Ishikawa (cell line): ENCODE measurements around the gene DCAF5.

Experiments
- CEBPB ChIP-seq: IDR thresholded peaks from 2 replicates; pipeline ENCODE4 v1.6.1; 2012
- EP300 ChIP-seq: IDR thresholded peaks from 2 replicates; pipeline ENCODE4 v1.6.1; 2012; ENCODE audit warnings: borderline replicate concordance
- FOXM1 ChIP-seq: IDR thresholded peaks from 2 replicates; pipeline ENCODE4 v1.6.1; 2012; ENCODE audit warnings: low read depth, borderline replicate concordance
- MAX ChIP-seq: IDR thresholded peaks from 2 replicates; pipeline ENCODE4 v1.6.1; 2012
- NFIC ChIP-seq: IDR thresholded peaks from 2 replicates; pipeline ENCODE4 v1.6.1; 2012
- RAD21 ChIP-seq: IDR thresholded peaks from 2 replicates; pipeline ENCODE4 v1.6.1; 2012; ENCODE audit warnings: low read depth
- TAF1 ChIP-seq: IDR thresholded peaks from 2 replicates; pipeline ENCODE4 v1.6.1; 2012; ENCODE audit warnings: low read depth, mild to moderate bottlenecking
- USF1 ChIP-seq: IDR thresholded peaks from 2 replicates; pipeline ENCODE4 v1.6.1; 2012
- YY1 ChIP-seq: IDR thresholded peaks from 2 replicates; pipeline ENCODE4 v1.6.1; 2012; ENCODE audit warnings: low read depth
- ZBTB7A ChIP-seq: IDR thresholded peaks from 2 replicates; pipeline ENCODE4 v1.6.1; 2012; ENCODE audit warnings: low read depth

- TF ChIP-seq YY1 (no peak), RAD21 (no peak), MAX (no peak), EP300 (no peak), TAF1 (no peak), FOXM1 (no peak), CEBPB (no peak), USF1 (no peak), NFIC (no peak), ZBTB7A (no peak)
Measured at GRCh38 chr14:69106451-69106850, 46.5 kb downstream of the DCAF5 start.
